ENCODE data around the gene EWSR1.

DNA sequence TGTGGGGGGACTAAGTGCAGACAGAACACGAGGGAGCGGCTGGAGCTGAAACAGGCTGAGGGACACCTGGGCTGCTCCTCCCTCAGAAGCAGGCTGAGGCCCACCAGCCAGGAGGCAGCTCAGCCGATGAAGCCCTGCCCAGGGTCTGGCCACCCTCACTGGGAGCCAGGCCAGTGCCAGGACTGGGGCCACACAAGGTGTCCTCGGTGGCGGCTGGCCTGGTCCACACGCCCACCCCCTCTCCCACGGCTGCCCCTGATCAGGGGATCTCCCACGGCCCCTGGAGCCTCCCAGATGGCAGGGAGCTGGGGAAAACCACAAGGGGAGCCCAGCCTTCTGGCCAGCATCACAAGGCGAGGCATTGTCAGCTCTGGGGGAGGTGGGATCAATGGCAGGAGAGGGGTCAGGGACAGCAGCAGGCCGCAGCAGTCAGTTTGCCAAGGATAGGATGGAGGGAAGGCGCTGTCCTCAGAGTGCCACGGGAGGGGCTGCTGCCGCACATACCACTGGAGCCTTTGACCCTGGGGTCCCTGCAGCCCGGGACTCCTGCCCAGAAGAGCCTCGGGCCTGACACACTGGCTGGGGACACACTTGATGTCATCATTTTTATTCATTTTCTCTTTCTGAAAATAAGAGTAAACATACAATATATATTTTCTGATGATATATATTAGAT, 59.2 kb downstream of the EWSR1 start:
- TF ChIP-seq, protein P1, sequence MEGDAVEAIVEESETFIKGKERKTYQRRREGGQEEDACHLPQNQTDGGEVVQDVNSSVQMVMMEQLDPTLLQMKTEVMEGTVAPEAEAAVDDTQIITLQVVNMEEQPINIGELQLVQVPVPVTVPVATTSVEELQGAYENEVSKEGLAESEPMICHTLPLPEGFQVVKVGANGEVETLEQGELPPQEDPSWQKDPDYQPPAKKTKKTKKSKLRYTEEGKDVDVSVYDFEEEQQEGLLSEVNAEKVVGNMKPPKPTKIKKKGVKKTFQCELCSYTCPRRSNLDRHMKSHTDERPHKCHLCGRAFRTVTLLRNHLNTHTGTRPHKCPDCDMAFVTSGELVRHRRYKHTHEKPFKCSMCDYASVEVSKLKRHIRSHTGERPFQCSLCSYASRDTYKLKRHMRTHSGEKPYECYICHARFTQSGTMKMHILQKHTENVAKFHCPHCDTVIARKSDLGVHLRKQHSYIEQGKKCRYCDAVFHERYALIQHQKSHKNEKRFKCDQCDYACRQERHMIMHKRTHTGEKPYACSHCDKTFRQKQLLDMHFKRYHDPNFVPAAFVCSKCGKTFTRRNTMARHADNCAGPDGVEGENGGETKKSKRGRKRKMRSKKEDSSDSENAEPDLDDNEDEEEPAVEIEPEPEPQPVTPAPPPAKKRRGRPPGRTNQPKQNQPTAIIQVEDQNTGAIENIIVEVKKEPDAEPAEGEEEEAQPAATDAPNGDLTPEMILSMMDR (conservative IDR thresholded peaks at IDR 0.05; ENCODE audit: low read length) = no peak
- no peak for TF ChIP-seq EZH2phosphoT487 (IDR thresholded peaks at IDR 0.05; ENCODE audit: borderline replicate concordance)

All from Loucy (cell line).